Duodenal mucosa (tissue), 2 donors: ENCODE data around the gene VPS39.

ENCODE experiments used
- H3K27ac ChIP-seq: one replicate; pipeline ENCODE4 v1.7.0; 2013; ENCODE audit warnings: low read depth, low read length
- H3K27me3 ChIP-seq, 2 donors: one replicate each; pipeline ENCODE4 v1.7.0; 2013; ENCODE audit warnings: low read length in 2 of 2, control low read depth in 1 of 2; ENCODE audit not compliant: insufficient read depth in 2 of 2, control insufficient read depth in 1 of 2
- H3K36me3 ChIP-seq, 2 donors: one replicate each; pipeline ENCODE4 v1.7.0; 2013; ENCODE audit warnings: low read length in 2 of 2, control low read depth in 1 of 2; ENCODE audit not compliant: insufficient read depth in 2 of 2, control insufficient read depth in 1 of 2
- H3K4me1 ChIP-seq, 2 donors: one replicate each; pipeline ENCODE4 v1.7.0; 2013; ENCODE audit warnings: low read length in 2 of 2, control low read depth in 1 of 2; ENCODE audit not compliant: insufficient read depth in 2 of 2, control insufficient read depth in 1 of 2
- H3K4me3 ChIP-seq, 2 donors: one replicate each; pipeline ENCODE4 v1.7.0; 2013; ENCODE audit warnings: low read length in 2 of 2, low read depth in 1 of 2
- H3K9ac ChIP-seq, 2 donors: one replicate each; pipeline ENCODE4 v1.7.0; 2013; ENCODE audit warnings: low read length in 2 of 2, low read depth in 1 of 2
- H3K9me3 ChIP-seq, 2 donors: one replicate each; pipeline ENCODE4 v1.7.0; 2013; ENCODE audit warnings: low read length in 2 of 2, control low read depth in 1 of 2; ENCODE audit not compliant: control insufficient read depth in 1 of 2

VPS39 gene

GRCh38 chr15:42119446-42119760, 88.7 kb downstream of the VPS39 start:
- no peak overlapping the region for H3K4me3 ChIP-seq
- no peak overlapping the region for H3K27ac ChIP-seq
- peaks cover 0 to 7% of the 10 kb centered on the region in 2 donors for H3K4me1 ChIP-seq
- no peaks in the 10 kb centered on the region for H3K9me3 ChIP-seq
- H3K36me3 ChIP-seq = no peaks in the 10 kb centered on the region
- H3K9ac ChIP-seq = no peak overlapping the region
- H3K27me3 ChIP-seq = no peaks in the 10 kb centered on the region

GRCh38 chr15:42118650-42119445, 89.3 kb downstream of the VPS39 start:
- H3K4me1 ChIP-seq = peaks cover 0 to 7% of the 10 kb centered on the region in 2 donors
- no peak overlapping the region for H3K4me3 ChIP-seq
- no peaks in the 10 kb centered on the region for H3K9me3 ChIP-seq
- H3K36me3 ChIP-seq = no peaks in the 10 kb centered on the region
- no peak overlapping the region for H3K9ac ChIP-seq
- no peaks in the 10 kb centered on the region for H3K27me3 ChIP-seq
- no peak overlapping the region for H3K27ac ChIP-seq

- Histone ChIP-seq H3K4me3 (no peak overlapping the region), H3K27me3 (no peaks in the 10 kb centered on the region), H3K27ac (no peak overlapping the region), H3K9ac (no peak overlapping the region), H3K4me1 (peaks cover 7 to 10% of the 10 kb centered on the region in 2 donors), H3K36me3 (no peaks in the 10 kb centered on the region), H3K9me3 (peaks cover 0 to 7% of the 10 kb centered on the region in 2 donors)
These were observed 96.2 kb downstream of the VPS39 start for GRCh38 chr15:42111924-42112323.

GRCh38 chr15:42110367-42110766, 97.7 kb downstream of the VPS39 start:
- no peaks in the 10 kb centered on the region for H3K27me3 ChIP-seq
- H3K9me3 ChIP-seq = peaks cover 0 to 7% of the 10 kb centered on the region in 2 donors
- H3K4me1 ChIP-seq = peaks cover 7 to 10% of the 10 kb centered on the region in 2 donors
- H3K27ac ChIP-seq = no peak overlapping the region
- H3K36me3 ChIP-seq = no peaks in the 10 kb centered on the region
- no peak overlapping the region for H3K4me3 ChIP-seq
- no peak overlapping the region for H3K9ac ChIP-seq

- Histone ChIP-seq H3K4me3 (no peak overlapping the region), H3K9ac (no peak overlapping the region), H3K27ac (no peak overlapping the region), H3K36me3 (no peaks in the 10 kb centered on the region), H3K9me3 (peaks cover 0 to 7% of the 10 kb centered on the region in 2 donors), H3K27me3 (no peaks in the 10 kb centered on the region), H3K4me1 (peaks cover 7 to 10% of the 10 kb centered on the region in 2 donors)
These were observed 99.3 kb downstream of the VPS39 start for GRCh38 chr15:42108806-42109205.
